Activated CD4-positive, alpha-beta T cell treated with anti-CD3 and anti-CD28 coated beads for 24 hours (primary cell): Measurements from ENCODE around the gene CSTF2.
"Not testable (repeated sequence)": the region's sequence is repeated elsewhere in the genome, so short reads cannot be mapped to it uniquely, and the experiment has no call there.

Source experiments
- DNase-seq, 2 donors: peaks; one replicate each; pipeline ENCODE4 v3.0.0-alpha.2; 2020; ENCODE audit warnings: low read depth in 2 of 2

CSTF2 gene

DNA sequence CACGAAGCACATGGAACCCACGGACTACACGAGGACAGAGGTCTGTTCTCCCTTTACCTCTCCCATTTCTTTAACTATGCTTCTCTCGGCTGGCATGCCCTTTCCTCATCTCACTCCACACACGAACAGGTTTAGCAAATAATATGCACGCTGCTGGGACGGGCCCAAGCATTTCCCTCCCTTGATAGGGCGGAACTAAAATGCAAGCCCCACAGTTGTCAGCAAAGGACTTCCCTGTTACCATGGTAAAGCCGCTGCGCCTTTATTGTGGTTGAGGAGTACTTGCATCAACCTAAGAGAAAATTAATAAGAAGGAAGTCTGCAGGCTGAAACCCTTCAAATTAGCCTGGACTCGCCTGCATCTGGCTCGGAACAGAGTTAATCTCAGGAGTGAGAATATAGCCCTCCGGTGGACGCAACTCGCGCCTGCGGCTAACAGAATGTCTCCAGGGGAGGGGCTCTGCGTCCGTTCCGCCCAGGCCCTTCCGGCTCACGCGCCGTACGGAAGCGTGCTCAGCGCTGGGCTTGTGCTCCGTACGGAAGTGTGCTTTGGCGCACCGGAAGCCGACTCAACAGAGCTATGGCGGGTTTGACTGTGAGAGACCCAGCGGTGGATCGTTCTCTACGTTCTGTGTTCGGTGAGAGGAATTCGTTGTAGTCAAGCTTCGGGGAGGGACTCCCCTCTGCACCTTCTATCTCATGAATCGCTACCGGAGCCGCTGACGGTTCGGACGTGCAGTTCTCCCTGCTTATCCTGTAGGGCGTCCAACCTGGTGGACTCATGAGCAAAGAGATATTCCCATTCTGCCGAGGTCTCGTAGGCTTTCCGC is at the start of gene CSTF2:
TSS of gene CSTF2 (plus strand) at position 555 of the 830 bp plus-strand sequence. CDS start at position 581, 26 bp downstream.
- peak; percentile 55 to 56 for DNase-seq

- not testable (repeated sequence) for DNase-seq
Measured at GRCh38 chrX:100796371-100796770, 23.8 kb upstream of the CSTF2 start.

DNA sequence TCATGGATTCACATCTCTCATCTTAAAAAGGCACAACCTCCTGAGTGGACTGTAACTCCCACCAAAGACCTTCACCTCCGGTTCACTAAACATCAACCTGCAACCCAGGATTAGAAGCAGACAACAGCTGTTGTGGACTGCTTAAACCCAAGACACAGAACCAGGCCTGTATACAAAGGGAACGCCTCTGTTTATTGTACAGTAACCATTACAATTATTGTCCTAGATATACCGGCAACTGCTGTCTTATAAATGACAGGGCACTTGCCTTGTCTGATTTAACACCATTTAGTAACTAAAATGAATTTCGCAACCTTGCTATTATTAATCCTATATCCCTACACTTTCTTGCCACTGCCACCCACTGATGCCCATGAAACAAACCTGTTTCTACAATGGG is 22.8 kb upstream of the CSTF2 start:
- no peak for DNase-seq

DNA sequence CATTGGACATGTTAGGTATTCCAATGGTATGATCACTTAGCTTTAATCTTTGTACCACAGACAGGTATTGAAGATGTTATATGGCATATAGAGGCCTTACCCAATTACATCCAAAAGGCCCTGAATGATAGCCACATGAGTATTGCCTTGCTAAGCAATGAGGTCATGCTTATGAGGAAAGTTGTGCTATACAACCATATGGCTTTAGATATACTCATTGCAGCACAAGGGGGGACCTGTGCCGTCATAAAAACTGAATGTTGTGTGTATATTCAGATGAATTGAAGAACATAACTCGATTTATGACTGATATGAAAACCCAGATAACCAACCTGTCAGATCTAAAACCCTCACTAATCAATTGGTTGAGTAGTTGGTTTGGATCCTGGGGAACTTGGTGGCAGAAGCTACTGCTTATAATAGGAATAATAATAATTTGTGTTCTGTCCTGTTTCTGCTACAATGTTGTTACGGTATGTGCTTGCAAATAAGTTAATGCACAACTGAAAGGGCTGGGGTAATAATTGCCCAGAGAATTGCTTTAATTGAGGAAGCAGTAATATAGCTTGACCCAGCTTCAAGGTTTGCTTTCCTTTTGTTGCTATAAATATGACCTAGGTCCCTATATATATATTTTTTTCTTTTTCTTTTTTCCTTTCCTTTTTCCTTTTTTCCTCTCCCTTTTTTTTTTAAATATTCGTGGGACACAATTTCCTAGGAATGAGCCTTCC is 21.5 kb upstream of the CSTF2 start:
- no peak for DNase-seq

DNA sequence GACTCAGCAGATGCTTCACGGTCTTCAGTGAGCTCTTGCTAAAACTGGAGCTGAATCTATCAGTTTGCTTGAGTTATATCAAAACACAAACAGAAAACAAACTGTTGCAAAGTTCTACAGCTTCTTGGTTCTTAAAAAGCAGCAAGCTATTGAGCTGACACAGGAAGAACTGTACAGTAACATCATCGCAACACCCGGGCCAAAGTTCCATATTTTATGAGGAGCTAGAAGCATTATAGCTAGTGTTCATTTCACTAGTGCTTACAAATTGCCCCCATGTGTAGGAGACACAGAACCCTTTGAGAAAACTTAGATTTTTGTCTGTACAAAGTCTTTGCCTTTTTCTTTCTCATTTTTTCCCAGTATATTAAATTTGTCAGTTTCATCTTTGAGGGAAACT is 17.3 kb upstream of the CSTF2 start:
- no peak for DNase-seq

- DNase-seq, result no peak
Measured at GRCh38 chrX:100804780-100805179, 15.4 kb upstream of the CSTF2 start.

DNA sequence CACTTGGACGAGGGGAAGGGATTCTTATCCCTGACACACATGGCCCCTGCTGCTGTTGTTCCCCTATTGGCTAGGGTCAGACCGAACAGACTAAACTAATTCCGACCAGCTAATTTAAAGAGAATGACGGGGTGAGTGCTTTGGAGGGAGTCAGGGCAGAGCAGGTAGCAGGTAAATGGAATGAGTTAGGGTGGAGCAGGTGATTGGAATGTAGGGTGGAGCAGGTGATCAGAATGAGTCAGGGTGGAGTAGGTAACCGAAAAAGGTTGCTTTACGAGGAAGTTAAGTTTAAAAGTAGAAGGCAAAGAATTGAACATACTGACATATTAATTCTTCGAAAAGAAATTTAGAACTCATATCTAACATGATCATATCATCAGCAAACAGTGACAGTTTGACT is 11.9 kb upstream of the CSTF2 start:
- not testable (repeated sequence) for DNase-seq

DNA sequence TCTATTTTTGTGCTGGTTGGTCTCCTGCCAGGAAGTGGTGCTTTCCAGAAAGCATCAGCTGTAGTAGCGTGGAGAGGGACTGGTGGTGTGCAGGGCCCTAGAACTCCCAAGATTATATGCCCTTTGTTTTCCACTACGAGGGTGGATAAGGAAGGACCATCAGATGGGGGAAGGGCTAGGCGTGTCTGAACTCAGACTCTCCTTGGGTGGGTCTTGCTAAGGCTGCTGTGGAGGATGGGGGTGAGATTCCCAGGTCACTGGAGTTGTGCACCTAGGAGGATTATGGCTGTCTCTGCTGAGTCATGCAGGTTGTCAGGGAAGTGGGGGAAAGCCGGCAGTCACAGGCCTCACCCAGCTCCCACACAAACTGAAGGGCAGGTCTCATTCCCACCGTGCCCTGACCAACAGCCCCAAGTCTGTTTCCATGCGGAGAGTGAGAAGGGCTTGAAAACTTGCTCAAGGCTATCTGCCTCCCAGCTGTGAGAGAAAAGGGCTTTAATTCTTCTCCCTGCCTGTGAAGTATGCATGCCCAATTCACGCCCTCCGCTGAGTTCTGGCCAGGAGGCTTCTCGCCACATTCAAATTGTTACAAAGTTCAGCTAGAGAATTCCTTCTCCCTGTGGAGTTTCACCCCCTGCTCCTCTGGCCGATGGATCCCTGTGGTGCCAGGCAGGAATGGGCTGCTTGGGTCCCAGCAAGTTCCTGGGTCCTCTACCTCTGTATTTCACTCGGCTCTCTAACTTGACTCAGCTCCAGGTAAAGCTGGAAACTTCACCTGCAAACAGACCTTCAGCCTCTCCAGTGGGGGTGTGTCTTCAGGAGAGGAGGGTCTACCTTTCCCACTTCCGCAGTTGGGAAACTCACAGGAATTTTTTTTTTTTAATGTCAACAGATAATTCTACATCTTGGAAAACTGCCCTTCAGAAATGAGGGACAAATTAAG is 7.7 kb upstream of the CSTF2 start:
- DNase-seq, result no peak

DNA sequence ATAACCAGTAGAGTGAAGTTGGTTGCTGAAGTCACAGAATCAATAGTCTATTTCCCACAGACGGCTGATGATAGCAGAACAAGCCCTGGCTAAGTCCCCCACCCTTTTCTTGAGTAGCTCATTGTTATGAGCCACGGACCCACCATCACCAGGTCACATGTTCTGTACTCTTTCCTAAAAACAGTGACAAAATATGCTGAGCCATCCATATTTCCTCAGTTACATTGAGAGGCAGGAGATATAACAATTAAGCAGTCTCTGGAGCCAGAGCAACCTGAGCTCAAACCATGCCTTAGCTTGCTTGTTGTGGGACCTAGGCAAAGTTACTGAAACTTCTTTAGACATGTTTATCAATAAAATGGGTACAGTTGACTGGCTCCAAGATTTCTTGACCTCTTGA is 2.9 kb upstream of the CSTF2 start:
- DNase-seq, result no peak

- DNase-seq, result peak in 1 of 2 donors; percentile 20
Measured at GRCh38 chrX:100819534-100819836, 706 bp upstream of the CSTF2 start.

DNA sequence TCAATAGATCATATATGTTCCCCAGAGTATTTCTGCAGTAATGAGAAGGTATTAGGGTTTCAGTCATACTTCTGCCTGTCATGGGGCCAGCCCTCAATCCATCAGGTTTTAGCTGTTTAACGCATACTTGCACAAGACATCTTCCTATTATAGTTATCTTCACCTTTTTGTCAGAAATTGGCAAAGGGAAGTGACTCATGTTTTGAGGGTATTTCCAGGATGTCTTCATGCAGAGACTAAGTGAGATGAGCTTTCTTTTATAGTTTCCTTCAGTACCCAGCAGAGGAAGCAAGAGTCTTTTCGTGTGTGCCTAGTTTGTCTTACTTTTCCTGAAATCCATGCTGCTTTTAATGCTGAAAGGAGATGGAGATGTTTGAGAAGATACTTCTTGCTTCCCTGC is 9.5 kb downstream of the CSTF2 start:
- DNase-seq, result no peak

DNA sequence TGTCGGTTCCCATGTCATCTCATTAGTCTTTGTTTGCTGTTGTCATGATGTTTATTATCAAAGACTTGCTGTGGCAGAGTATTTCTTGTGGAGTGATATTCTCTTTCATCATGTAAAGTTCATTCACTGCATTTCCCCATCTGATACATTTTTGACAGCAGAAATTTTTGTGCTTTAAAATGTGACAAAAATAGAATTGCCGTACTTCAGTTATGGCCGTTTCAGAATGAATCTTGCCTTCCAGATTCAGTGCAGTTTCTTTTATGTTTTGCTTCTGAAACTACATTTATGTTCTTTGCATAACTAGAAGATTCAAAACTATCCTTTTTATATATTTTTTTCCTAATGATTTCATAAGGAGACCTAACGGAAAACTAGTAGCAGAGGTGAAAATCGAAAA is 10.0 kb downstream of the CSTF2 start:
- DNase-seq, result no peak

- no peak for DNase-seq
Measured at GRCh38 chrX:100830547-100830946, 10.4 kb downstream of the CSTF2 start.

DNA sequence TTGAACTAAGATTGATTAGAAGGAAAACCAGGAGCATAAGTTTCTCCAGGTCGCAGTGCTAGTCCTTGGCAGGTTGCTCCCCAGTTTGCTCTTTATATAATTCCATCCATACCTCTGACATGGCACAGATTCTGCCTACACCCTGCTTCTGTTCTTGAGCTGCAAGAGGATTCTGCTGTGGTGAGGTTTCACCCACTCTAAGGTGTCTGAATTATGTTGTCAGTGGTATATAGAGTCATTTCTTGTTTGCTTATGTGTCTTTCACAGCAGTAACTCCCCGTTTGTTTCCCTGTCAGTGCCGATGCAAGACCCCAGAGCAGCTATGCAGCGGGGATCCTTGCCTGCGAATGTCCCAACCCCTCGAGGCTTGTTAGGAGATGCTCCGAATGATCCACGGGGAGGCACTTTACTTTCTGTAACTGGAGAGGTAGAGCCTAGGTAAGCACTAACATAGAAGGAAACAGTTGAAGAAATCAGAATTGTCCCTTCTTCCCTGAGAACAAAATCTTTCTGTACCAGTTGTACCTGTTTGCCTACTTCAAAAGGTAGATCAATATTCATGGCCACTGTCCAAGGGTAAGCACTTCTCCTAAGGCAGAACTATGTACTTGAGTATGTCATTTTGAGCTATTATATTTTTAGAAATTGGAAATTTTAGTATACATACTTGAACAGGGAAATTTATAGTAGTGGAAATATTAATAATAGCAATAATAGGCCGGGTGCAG is 11.2 kb downstream of the CSTF2 start:
- no peak for DNase-seq

DNA sequence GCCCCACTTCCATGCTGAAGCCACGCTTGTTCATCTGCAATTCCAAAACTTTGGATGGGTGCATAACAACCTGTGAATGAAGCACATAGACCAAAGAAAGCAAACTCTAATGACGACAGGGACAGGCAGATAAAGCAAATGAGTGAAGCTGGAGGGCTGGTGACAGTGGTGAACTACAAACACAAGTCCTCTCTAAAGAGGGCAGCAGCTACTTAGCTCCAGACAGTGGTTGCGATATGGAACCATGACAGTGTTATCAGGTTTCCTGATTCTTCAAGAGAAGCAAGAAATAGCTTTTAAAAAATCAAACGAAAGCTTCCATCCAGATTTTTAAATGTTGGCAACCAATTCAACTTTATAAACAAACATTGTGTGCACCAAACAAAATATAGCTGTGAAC is 30.1 kb downstream of the CSTF2 start:
- no peak for DNase-seq

DNA sequence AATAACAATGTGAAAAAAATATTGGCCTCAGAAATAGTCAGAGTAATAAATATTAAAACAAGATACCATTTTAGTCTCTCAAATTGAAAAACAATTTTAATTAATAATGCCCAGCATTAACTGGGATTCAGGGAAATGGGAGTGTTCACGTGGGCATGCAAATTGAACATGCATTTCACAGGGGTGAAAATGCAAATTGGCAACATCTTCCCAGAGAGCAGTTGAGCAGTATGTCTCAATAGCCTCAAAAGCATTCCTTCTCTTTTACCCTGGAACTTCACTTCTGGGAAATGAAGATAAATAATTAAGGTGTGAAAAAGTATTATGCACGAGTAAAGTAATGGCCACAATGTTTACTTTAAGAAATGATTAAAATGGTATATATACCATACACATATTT is 32.6 kb downstream of the CSTF2 start:
- DNase-seq, result no peak

- no peak for DNase-seq
Measured at GRCh38 chrX:100863326-100863864, 43.2 kb downstream of the CSTF2 start.

GRCh38 chrX:100864657-100865391 is 44.6 kb downstream of the CSTF2 start:
- no peak for DNase-seq

DNA sequence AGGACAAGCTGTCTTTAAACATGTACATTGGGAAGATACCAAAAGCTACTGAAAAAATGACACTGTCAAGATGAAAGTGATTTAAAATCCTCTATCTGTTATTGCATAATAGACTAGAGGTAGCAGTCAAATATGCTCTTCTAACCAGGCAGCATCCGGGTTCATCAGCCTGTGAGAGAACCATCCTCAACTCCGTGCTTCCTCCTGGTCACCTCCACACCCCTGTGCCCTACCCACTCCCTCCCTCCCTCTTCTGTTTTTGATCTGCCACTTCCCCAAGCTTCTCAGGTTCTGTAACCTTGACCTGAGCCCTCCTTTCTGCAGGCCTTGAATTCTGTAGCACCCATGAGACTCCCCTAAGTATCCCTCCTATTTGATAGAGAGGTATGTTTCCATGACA is 48.1 kb downstream of the CSTF2 start:
- DNase-seq, result no peak

- no peak for DNase-seq
Measured at GRCh38 chrX:100870527-100870926, 50.3 kb downstream of the CSTF2 start.
